Stimulated activated naive CD8-positive, alpha-beta T cell treated with anti-CD3 and anti-CD28 coated beads, Interleukin-15, amount 100 ng/mL, for 72 hours (primary cell): ENCODE data around the gene SIAE.
"Not testable (repeated sequence)": the region's sequence is repeated elsewhere in the genome, so short reads cannot be mapped to it uniquely, and the experiment has no call there.

Experiments used
- ATAC-seq: fragments of 150-1000 bp; cut with Tn5 transposase; 2 replicates; pipeline ENCODE4 v1.10.0; 2021; ENCODE audit warnings: mild to moderate bottlenecking, moderate library complexity
- DNase-seq, 2 donors: peaks; one replicate each; pipeline ENCODE4 v3.0.0; 2021 to 2022
- H3K27ac Mint-ChIP-seq, 2 donors: one replicate each; pipeline ENCODE4 v1.8.0; 2022; ENCODE audit warnings: mild to moderate bottlenecking in 2 of 2, mixed read lengths in 2 of 2, moderate library complexity in 2 of 2
- H3K27me3 Mint-ChIP-seq: one replicate; pipeline ENCODE4 v1.8.0; 2022; ENCODE audit warnings: mixed read lengths
- H3K4me1 Mint-ChIP-seq: one replicate; pipeline ENCODE4 v1.8.0; 2022; ENCODE audit warnings: mild to moderate bottlenecking, mixed read lengths
- H3K4me3 Mint-ChIP-seq, 2 donors: one replicate each; pipeline ENCODE4 v1.8.0; 2022; ENCODE audit warnings: mild to moderate bottlenecking in 2 of 2, mixed read lengths in 2 of 2, moderate library complexity in 1 of 2
- H3K9me3 Mint-ChIP-seq, 2 donors: one replicate each; pipeline ENCODE4 v1.8.0; 2022; ENCODE audit warnings: mixed read lengths in 2 of 2

The SIAE gene

GRCh38 chr11:124612567-124613246, 60.8 kb downstream of the SIAE start:
- H3K4me3 Mint-ChIP-seq: no peak overlapping the region
- ATAC-seq: no peak
- H3K4me1 Mint-ChIP-seq: peaks cover 19% of the 10 kb centered on the region
- no peaks in the 10 kb centered on the region for H3K9me3 Mint-ChIP-seq
- DNase-seq: no peak
- no peak overlapping the region for H3K27ac Mint-ChIP-seq
- no peaks in the 10 kb centered on the region for H3K27me3 Mint-ChIP-seq

- Mint-ChIP-seq H3K27ac (no peak overlapping the region), H3K4me3 (no peak overlapping the region), H3K9me3 (no peaks in the 10 kb centered on the region), H3K27me3 (no peaks in the 10 kb centered on the region), H3K4me1 (peaks cover 19% of the 10 kb centered on the region)
- ATAC-seq (peak; percentile 93), DNase-seq (peak; percentile 10 to 23)
Observed at GRCh38 chr11:124612045-124612444, 61.5 kb downstream of the SIAE start.

GRCh38 chr11:124611064-124611463, 62.5 kb downstream of the SIAE start, which contains the start of gene PANX3:
Gene PANX3 (plus strand): TSS chr11:124611428. CDS start chr11:124611557, 129 bp downstream.
- Mint-ChIP-seq H3K27ac (peak within 1 kb of the TSS; percentile 58 to 88), H3K9me3 (no peaks in the 10 kb centered on the region), H3K4me3 (no peak within 1 kb of the TSS), H3K27me3 (no peaks in the 10 kb centered on the region), H3K4me1 (peaks cover 19% of the 10 kb centered on the region)
- DNase-seq (no peak), ATAC-seq (peak; percentile 16)

- no peak for ATAC-seq
- DNase-seq: no peak
- no peaks in the 10 kb centered on the region for H3K27me3 Mint-ChIP-seq
- H3K27ac Mint-ChIP-seq: peak overlapping the region; percentile 58 to 88
- H3K9me3 Mint-ChIP-seq: no peaks in the 10 kb centered on the region
- H3K4me1 Mint-ChIP-seq: peaks cover 19% of the 10 kb centered on the region
- no peak overlapping the region for H3K4me3 Mint-ChIP-seq
Observed at GRCh38 chr11:124610295-124610694, 63.2 kb downstream of the SIAE start.

- no peak overlapping the region for H3K4me3 Mint-ChIP-seq
- peaks cover 19% of the 10 kb centered on the region for H3K4me1 Mint-ChIP-seq
- DNase-seq (no peak), ATAC-seq (no peak)
- H3K9me3 Mint-ChIP-seq: no peaks in the 10 kb centered on the region
- no peaks in the 10 kb centered on the region for H3K27me3 Mint-ChIP-seq
- no peak overlapping the region for H3K27ac Mint-ChIP-seq
Observed at GRCh38 chr11:124608147-124608546, 65.4 kb downstream of the SIAE start.

GRCh38 chr11:124605719-124606118, 67.8 kb downstream of the SIAE start:
- no peak for DNase-seq
- no peak overlapping the region for H3K27ac Mint-ChIP-seq
- peaks cover 3% of the 10 kb centered on the region for H3K27me3 Mint-ChIP-seq
- no peak for ATAC-seq
- H3K9me3 Mint-ChIP-seq: no peaks in the 10 kb centered on the region
- no peaks in the 10 kb centered on the region for H3K4me1 Mint-ChIP-seq
- no peak overlapping the region for H3K4me3 Mint-ChIP-seq

- not testable (repeated sequence) for H3K9me3 Mint-ChIP-seq, H3K27ac Mint-ChIP-seq, H3K4me1 Mint-ChIP-seq, H3K4me3 Mint-ChIP-seq, DNase-seq, ATAC-seq
- peaks cover 19% of the 10 kb centered on the region for H3K27me3 Mint-ChIP-seq
Observed at GRCh38 chr11:124602723-124603122, 70.8 kb downstream of the SIAE start.

GRCh38 chr11:124602193-124602592, 71.3 kb downstream of the SIAE start:
- peaks cover 24% of the 10 kb centered on the region for H3K27me3 Mint-ChIP-seq
- DNase-seq (no peak), ATAC-seq (no peak)
- H3K9me3 Mint-ChIP-seq: no peaks in the 10 kb centered on the region
- no peak overlapping the region for H3K27ac Mint-ChIP-seq
- H3K4me1 Mint-ChIP-seq: no peaks in the 10 kb centered on the region
- no peak overlapping the region for H3K4me3 Mint-ChIP-seq

- DNase-seq: no peak
Observed at GRCh38 chr11:124600621-124601320, 72.8 kb downstream of the SIAE start.

GRCh38 chr11:124597626-124598025, 75.9 kb downstream of the SIAE start:
- H3K9me3 Mint-ChIP-seq: no peaks in the 10 kb centered on the region
- H3K4me3 Mint-ChIP-seq: no peak overlapping the region
- H3K27ac Mint-ChIP-seq: no peak overlapping the region
- H3K4me1 Mint-ChIP-seq: no peaks in the 10 kb centered on the region
- no peak for ATAC-seq
- DNase-seq: no peak
- H3K27me3 Mint-ChIP-seq: peaks cover 36% of the 10 kb centered on the region

More at GRCh38 chr11:124600621-124601320, 72.8 kb downstream of the SIAE start:
- no peaks in the 10 kb centered on the region for H3K9me3 Mint-ChIP-seq
- H3K27me3 Mint-ChIP-seq: peaks cover 33% of the 10 kb centered on the region
- no peak for ATAC-seq
- H3K27ac Mint-ChIP-seq: no peak overlapping the region
- no peaks in the 10 kb centered on the region for H3K4me1 Mint-ChIP-seq
- no peak overlapping the region for H3K4me3 Mint-ChIP-seq

GRCh38 chr11:124595302-124595701, 78.2 kb downstream of the SIAE start:
- DNase-seq (no peak), ATAC-seq (no peak)
- H3K27ac Mint-ChIP-seq: no peak overlapping the region
- H3K4me3 Mint-ChIP-seq: no peak overlapping the region
- peaks cover 29% of the 10 kb centered on the region for H3K27me3 Mint-ChIP-seq
- no peaks in the 10 kb centered on the region for H3K9me3 Mint-ChIP-seq
- H3K4me1 Mint-ChIP-seq: no peaks in the 10 kb centered on the region

GRCh38 chr11:124592627-124593026, 80.9 kb downstream of the SIAE start:
- ATAC-seq: no peak
- H3K27ac Mint-ChIP-seq: no peak overlapping the region

GRCh38 chr11:124591430-124591829, 82.1 kb downstream of the SIAE start:
- Mint-ChIP-seq H3K27ac (no peak overlapping the region), H3K4me3 (no peak overlapping the region), H3K9me3 (no peaks in the 10 kb centered on the region), H3K27me3 (peaks cover 24% of the 10 kb centered on the region), H3K4me1 (no peaks in the 10 kb centered on the region)
- DNase-seq (no peak), ATAC-seq (no peak)

More at GRCh38 chr11:124592627-124593026, 80.9 kb downstream of the SIAE start:
- H3K9me3 Mint-ChIP-seq: no peaks in the 10 kb centered on the region
- H3K4me1 Mint-ChIP-seq: no peaks in the 10 kb centered on the region
- peaks cover 20% of the 10 kb centered on the region for H3K27me3 Mint-ChIP-seq
- no peak for DNase-seq
- H3K4me3 Mint-ChIP-seq: no peak overlapping the region

- no peak overlapping the region for H3K4me3 Mint-ChIP-seq
- peaks cover 21% of the 10 kb centered on the region for H3K27me3 Mint-ChIP-seq
- H3K9me3 Mint-ChIP-seq: no peaks in the 10 kb centered on the region
- H3K27ac Mint-ChIP-seq: no peak overlapping the region
- ATAC-seq (no peak), DNase-seq (peak; percentile 27 to 29)
- no peaks in the 10 kb centered on the region for H3K4me1 Mint-ChIP-seq
Observed at GRCh38 chr11:124586238-124586860, 87.2 kb downstream of the SIAE start.

- no peak overlapping the region for H3K4me3 Mint-ChIP-seq
- ATAC-seq: peak; percentile 23
Observed at GRCh38 chr11:124584681-124585372, 88.7 kb downstream of the SIAE start.

More at GRCh38 chr11:124584681-124585372, 88.7 kb downstream of the SIAE start:
- DNase-seq: no peak
- H3K9me3 Mint-ChIP-seq: no peaks in the 10 kb centered on the region
- H3K4me1 Mint-ChIP-seq: no peaks in the 10 kb centered on the region
- no peak overlapping the region for H3K27ac Mint-ChIP-seq
- H3K27me3 Mint-ChIP-seq: peaks cover 21% of the 10 kb centered on the region
